ENCODE results near the gene TNIP1. TPM values are rescaled to one million over a fixed set of nuclear protein-coding genes. Genes with fewer than 3 reads are reported as not detected.

TNIP1 gene
- total RNA-seq, 6 donors from 2014 or later = 109 to 166 (median 130) TPM

- DNase-seq (no peak), ATAC-seq (ENCODE audit: low FRiP score in 2 of 2) (no peak)
- Histone ChIP-seq H3K4me3 (no peak overlapping the region), H3K27me3 (no peaks in the 10 kb centered on the region), H3K36me3 (peaks cover 5 to 78% (median 52%) of the 10 kb centered on the region in 4 donors), H3K4me1 (peaks cover 0 to 8% (median 6%) of the 10 kb centered on the region in 4 donors), H3K27ac (peak overlapping the region in 1 of 4 donors; percentile 25), H3K9me3 (no peaks in the 10 kb centered on the region)
- TF ChIP-seq POLR2AphosphoS5 (IDR thresholded peaks at IDR 0.05) (no peak), POLR2A (IDR thresholded peaks at IDR 0.05) (no peak), EP300 (IDR thresholded peaks at IDR 0.05) (no peak), CTCF (IDR thresholded peaks at IDR 0.05) (no peak)
- 86 to 87% methylated on average over 6 to 7 of the region's 7 CpGs for WGBS, 2 donors
Observed at GRCh38 chr5:151118913-151119575, 38.2 kb upstream of the TNIP1 start.

- peaks cover 0 to 65% (median 28%) of the 10 kb centered on the region in 4 donors for H3K36me3 ChIP-seq
- H3K4me1 ChIP-seq = peaks cover 0 to 8% (median 6%) of the 10 kb centered on the region in 4 donors
- 0 to 2% methylated on average over 6 to 7 of the region's 7 CpGs for whole genome bisulfite sequencing, 2 donors
- peak in 1 of 2 donors; percentile 82 for DNase-seq
- peak overlapping the region in 1 of 4 donors; percentile 28 for H3K27ac ChIP-seq
- no peaks in the 10 kb centered on the region for H3K27me3 ChIP-seq
- no peaks in the 10 kb centered on the region for H3K9me3 ChIP-seq
- ATAC-seq (ENCODE audit: low FRiP score in 2 of 2) = peak; percentile 74 to 93
- H3K4me3 ChIP-seq = no peak overlapping the region
- TF ChIP-seq POLR2AphosphoS5 (IDR thresholded peaks at IDR 0.05) (no peak), CTCF (IDR thresholded peaks at IDR 0.05) (peak; percentile 86 to 96 (median 92))
Observed at GRCh38 chr5:151115272-151115905, 34.6 kb upstream of the TNIP1 start.

- WGBS, 2 donors = 58 to 60% methylated on average over 3 of the region's 3 CpGs
- Histone ChIP-seq H3K36me3 (peaks cover 0 to 65% (median 29%) of the 10 kb centered on the region in 4 donors), H3K9me3 (no peaks in the 10 kb centered on the region), H3K27ac (no peak overlapping the region), H3K27me3 (no peaks in the 10 kb centered on the region), H3K4me3 (no peak overlapping the region), H3K4me1 (peaks cover 10 to 16% (median 13%) of the 10 kb centered on the region in 4 donors)
- TF ChIP-seq EP300 (IDR thresholded peaks at IDR 0.05) = no peak
- TF ChIP-seq CTCF (IDR thresholded peaks at IDR 0.05) = no peak
- no peak for TF ChIP-seq POLR2A (IDR thresholded peaks at IDR 0.05)
- TF ChIP-seq POLR2AphosphoS5 (IDR thresholded peaks at IDR 0.05) = no peak
- DNase-seq = no peak
- ATAC-seq (ENCODE audit: low FRiP score in 2 of 2) = no peak
Observed at GRCh38 chr5:151113651-151114050, 32.8 kb upstream of the TNIP1 start.

GRCh38 chr5:151110992-151111391 lies 30.2 kb upstream of the TNIP1 start:
- WGBS, 2 donors = 93 to 95% methylated on average over 3 of the region's 3 CpGs
- H3K9me3 ChIP-seq = no peaks in the 10 kb centered on the region
- H3K4me1 ChIP-seq = peaks cover 30 to 37% (median 33%) of the 10 kb centered on the region in 4 donors
- H3K36me3 ChIP-seq = peaks cover 0 to 54% (median 15%) of the 10 kb centered on the region in 4 donors
- no peak overlapping the region for H3K4me3 ChIP-seq
- H3K27me3 ChIP-seq = no peaks in the 10 kb centered on the region
- TF ChIP-seq EP300 (IDR thresholded peaks at IDR 0.05) (no peak), POLR2AphosphoS5 (IDR thresholded peaks at IDR 0.05) (no peak), POLR2A (IDR thresholded peaks at IDR 0.05) (no peak), CTCF (IDR thresholded peaks at IDR 0.05) (no peak)
- DNase-seq = no peak
- H3K27ac ChIP-seq = no peak overlapping the region
- no peak for ATAC-seq (ENCODE audit: low FRiP score in 2 of 2)
